ENCODE results near the gene PIGA. TPM values are rescaled to one million over a fixed set of nuclear protein-coding genes. Genes with fewer than 3 reads are reported as not detected.
A peak's percentile ranks its signal among the peaks of the same experiment; 100 is the strongest.

PIGA gene
- total RNA-seq, 2 donors from 2014 or later, result 7.9 to 10.7 TPM

GRCh38 chrX:15336023-15336413 lies 695 bp upstream of the PIGA start:
- H3K27ac ChIP-seq, result peak overlapping the region in 1 of 2 donors; percentile 37
- TF ChIP-seq, protein P1, sequence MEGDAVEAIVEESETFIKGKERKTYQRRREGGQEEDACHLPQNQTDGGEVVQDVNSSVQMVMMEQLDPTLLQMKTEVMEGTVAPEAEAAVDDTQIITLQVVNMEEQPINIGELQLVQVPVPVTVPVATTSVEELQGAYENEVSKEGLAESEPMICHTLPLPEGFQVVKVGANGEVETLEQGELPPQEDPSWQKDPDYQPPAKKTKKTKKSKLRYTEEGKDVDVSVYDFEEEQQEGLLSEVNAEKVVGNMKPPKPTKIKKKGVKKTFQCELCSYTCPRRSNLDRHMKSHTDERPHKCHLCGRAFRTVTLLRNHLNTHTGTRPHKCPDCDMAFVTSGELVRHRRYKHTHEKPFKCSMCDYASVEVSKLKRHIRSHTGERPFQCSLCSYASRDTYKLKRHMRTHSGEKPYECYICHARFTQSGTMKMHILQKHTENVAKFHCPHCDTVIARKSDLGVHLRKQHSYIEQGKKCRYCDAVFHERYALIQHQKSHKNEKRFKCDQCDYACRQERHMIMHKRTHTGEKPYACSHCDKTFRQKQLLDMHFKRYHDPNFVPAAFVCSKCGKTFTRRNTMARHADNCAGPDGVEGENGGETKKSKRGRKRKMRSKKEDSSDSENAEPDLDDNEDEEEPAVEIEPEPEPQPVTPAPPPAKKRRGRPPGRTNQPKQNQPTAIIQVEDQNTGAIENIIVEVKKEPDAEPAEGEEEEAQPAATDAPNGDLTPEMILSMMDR (IDR thresholded peaks at IDR 0.05), result no peak
- peaks cover 0 to 8% of the 10 kb centered on the region in 2 donors for H3K4me1 ChIP-seq (ENCODE audit: control insufficient read depth in 1 of 2, low read depth in 2 of 2)
- DNase-seq (ENCODE audit: low spot score) (no peak), ATAC-seq (ENCODE audit: insufficient number of reproducible peaks, low FRiP score, low read depth) (peak; percentile 21)
- no peaks in the 10 kb centered on the region for H3K27me3 ChIP-seq (replicated peaks; ENCODE audit: insufficient read depth)
- H3K9me3 ChIP-seq, result no peaks in the 10 kb centered on the region
- H3K36me3 ChIP-seq, result no peaks in the 10 kb centered on the region
- peak overlapping the region; percentile 84 for H3K4me3 ChIP-seq

DNA sequence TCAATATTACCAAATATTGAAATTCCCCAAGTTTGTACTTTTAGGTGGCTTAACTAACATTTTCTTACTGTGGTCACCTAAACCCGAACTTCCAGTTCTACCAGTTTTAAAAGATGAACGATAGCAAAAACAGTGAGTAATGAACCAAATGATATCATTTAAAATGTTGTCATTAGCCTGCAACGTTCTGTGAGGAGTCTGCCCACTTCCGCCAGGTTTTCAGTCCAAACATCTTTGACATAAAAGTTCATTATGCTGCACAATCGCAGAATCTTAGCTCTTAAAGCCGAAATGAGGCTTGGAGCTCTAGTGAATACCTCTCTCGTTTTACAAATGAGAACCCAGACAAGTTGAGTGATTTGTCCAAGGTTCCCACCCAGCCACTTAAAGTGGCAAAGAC lies 762 bp downstream of the PIGA start:
- DNase-seq (ENCODE audit: low spot score), result no peak
- Histone ChIP-seq H3K4me3 (peak overlapping the region; percentile 84), H3K36me3 (peaks cover 2% of the 10 kb centered on the region), H3K9me3 (no peaks in the 10 kb centered on the region), H3K27me3 (replicated peaks; ENCODE audit: insufficient read depth) (no peaks in the 10 kb centered on the region), H3K27ac (peak overlapping the region; percentile 79 to 83), H3K4me1 (ENCODE audit: control insufficient read depth in 1 of 2, low read depth in 2 of 2) (peaks cover 0 to 8% of the 10 kb centered on the region in 2 donors)
- TF ChIP-seq, protein P1 (IDR thresholded peaks at IDR 0.05), result no peak
- ATAC-seq (ENCODE audit: insufficient number of reproducible peaks, low FRiP score, low read depth), result no peak

- TF ChIP-seq, protein P1 (IDR thresholded peaks at IDR 0.05), result no peak
- no peaks in the 10 kb centered on the region for H3K27me3 ChIP-seq (replicated peaks; ENCODE audit: insufficient read depth)
- H3K9me3 ChIP-seq, result no peaks in the 10 kb centered on the region
- DNase-seq (ENCODE audit: low spot score), result no peak
- H3K27ac ChIP-seq, result no peak overlapping the region
- no peak for ATAC-seq (ENCODE audit: insufficient number of reproducible peaks, low FRiP score, low read depth)
- H3K36me3 ChIP-seq, result peaks cover 2% of the 10 kb centered on the region
- H3K4me1 ChIP-seq (ENCODE audit: control insufficient read depth in 1 of 2, low read depth in 2 of 2), result peaks cover 0 to 1% of the 10 kb centered on the region in 2 donors
- no peak overlapping the region for H3K4me3 ChIP-seq
Observed at GRCh38 chrX:15328821-15329220, 6.5 kb downstream of the PIGA start.

DNA sequence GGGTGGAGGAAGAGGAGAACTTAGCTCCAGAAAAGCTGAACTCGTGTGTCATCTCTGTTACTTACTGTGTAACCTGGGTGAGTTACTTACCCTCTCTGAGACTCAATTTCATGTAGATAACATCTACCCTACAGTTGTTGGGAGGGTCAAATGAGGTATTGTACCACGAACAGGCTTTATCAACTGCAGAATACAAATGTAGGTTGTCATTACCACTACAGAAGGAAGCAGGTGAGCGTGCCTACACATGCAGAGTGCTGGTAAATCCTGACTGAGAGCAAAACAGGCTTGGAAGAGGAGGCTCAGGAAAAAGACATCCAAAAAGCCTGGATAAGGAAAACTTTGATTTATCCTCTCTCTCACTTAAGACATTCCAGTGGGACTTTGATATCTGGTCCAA lies 7.2 kb downstream of the PIGA start:
- DNase-seq (ENCODE audit: low spot score) (no peak), ATAC-seq (ENCODE audit: insufficient number of reproducible peaks, low FRiP score, low read depth) (no peak)
- TF ChIP-seq, protein P1 (IDR thresholded peaks at IDR 0.05), result no peak
- Histone ChIP-seq H3K9me3 (no peaks in the 10 kb centered on the region), H3K27me3 (replicated peaks; ENCODE audit: insufficient read depth) (no peaks in the 10 kb centered on the region), H3K4me1 (ENCODE audit: control insufficient read depth in 1 of 2, low read depth in 2 of 2) (no peaks in the 10 kb centered on the region), H3K36me3 (peaks cover 2% of the 10 kb centered on the region), H3K4me3 (no peak overlapping the region), H3K27ac (no peak overlapping the region)

DNA sequence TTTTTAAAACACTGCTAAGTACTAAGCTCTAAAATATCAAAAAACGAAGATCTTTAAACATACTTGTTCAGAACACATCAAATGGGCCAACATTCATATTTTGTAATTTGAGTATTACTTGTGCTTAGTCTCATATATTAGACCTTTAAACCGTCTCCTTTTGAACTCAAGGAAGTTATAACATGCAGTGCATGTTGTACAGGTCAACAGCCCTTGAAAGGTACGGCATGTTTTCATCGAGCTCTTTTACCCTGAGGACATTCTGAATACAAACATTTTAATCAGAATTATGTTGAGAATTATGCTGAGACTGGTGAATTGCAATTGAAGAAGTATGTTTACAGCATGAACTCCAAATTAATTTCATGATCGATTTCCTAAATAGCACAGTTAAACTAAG lies 12.9 kb downstream of the PIGA start:
- H3K27me3 ChIP-seq (replicated peaks; ENCODE audit: insufficient read depth), result no peaks in the 10 kb centered on the region
- H3K36me3 ChIP-seq, result no peaks in the 10 kb centered on the region
- no peak overlapping the region for H3K4me3 ChIP-seq
- H3K27ac ChIP-seq, result no peak overlapping the region
- no peaks in the 10 kb centered on the region for H3K4me1 ChIP-seq (ENCODE audit: control insufficient read depth in 1 of 2, low read depth in 2 of 2)
- no peaks in the 10 kb centered on the region for H3K9me3 ChIP-seq
- TF ChIP-seq, protein P1 (IDR thresholded peaks at IDR 0.05), result no peak
- DNase-seq (ENCODE audit: low spot score) (no peak), ATAC-seq (ENCODE audit: insufficient number of reproducible peaks, low FRiP score, low read depth) (no peak)
